GM18951 (cell line): ENCODE results near the gene BIK.

Experiments
- POLR2A ChIP-seq: IDR thresholded peaks from 4 replicates; pipeline ENCODE4 v1.6.1; 2011; ENCODE audit warnings: mild to moderate bottlenecking; ENCODE audit not compliant: insufficient read length, insufficient read depth; ENCODE audit errors: extremely low read depth
- in situ Hi-C: fragments of 300-500 bp; cut with MboI; formaldehyde crosslinking; loops from one replicate; pipeline ENCODE4 v1.12.0; 2022; ENCODE audit warnings: low sequenced_read_pairs, mixed read lengths, inconsistent platforms; ENCODE audit not compliant: unreplicated experiment

Gene BIK

DNA sequence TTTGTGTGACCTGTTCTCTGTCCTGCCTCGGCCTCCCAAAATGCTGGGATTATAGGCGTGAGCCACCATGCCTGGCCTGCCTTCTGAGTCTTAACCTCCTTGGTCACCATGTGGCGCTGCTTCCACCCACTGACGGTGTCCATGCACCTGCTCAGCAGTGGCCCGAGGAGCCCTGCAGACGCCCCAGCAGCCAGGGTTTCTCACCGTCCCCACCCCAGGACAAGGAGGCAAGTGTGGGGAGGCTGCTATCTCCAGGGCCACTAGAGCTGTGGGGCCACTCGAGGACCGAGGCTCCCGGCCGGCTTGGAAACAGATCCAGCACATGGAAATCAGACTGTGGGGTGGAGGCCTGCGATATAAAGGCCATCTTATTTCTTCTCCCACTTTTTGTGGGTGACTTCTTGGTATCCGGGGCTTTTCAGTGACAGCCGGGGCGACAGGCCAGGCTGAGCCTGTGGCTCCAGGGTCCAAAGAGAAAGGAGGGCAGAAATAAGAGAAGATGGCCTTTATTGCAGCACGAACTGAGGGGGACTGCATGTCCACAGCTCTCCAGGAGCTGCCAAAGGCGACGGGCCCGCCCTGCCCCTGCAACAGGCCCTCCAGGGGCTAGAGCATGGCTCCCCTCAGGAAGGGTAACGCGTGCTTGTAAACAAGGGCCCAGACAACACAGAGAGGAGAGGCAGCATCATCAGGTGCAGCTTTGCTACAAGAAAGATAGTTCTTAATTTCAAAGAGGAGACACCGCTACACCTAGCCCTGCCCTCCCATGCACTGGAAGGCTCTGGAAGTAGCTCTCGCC lies 55.8 kb downstream of the BIK start:
- TF ChIP-seq POLR2A: no peak
- in situ Hi-C loops: no loop called here

DNA sequence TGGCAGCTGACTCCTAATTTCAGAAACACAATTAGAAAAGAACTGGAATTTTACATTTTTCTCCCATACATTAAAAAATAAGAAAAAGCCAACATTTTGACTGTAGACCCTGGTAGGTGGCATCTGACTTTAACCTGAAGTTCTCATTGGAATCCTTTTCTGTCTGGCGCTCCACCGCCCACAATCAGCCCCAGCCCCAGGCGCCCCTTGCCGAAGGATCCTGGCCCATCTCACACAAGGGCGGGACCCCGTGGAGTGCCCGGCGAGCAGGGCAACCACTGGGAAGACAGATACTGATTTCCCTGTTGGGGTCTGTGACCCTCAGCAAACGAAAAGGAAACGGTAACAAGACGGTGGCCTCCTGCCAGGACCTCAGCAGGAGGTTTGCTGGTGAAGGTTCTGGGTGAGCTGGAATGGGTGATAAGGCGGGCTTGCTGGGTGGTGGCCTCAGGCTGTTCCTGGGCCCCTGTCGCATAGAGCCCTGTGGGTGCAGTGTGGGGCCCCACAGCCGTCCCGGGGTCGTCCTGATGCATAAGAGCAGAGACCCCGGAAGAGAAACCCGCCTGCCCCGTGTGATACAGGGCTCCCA lies 56.5 kb downstream of the BIK start:
- no peak for TF ChIP-seq POLR2A
- in situ Hi-C loops: no loop called here

DNA sequence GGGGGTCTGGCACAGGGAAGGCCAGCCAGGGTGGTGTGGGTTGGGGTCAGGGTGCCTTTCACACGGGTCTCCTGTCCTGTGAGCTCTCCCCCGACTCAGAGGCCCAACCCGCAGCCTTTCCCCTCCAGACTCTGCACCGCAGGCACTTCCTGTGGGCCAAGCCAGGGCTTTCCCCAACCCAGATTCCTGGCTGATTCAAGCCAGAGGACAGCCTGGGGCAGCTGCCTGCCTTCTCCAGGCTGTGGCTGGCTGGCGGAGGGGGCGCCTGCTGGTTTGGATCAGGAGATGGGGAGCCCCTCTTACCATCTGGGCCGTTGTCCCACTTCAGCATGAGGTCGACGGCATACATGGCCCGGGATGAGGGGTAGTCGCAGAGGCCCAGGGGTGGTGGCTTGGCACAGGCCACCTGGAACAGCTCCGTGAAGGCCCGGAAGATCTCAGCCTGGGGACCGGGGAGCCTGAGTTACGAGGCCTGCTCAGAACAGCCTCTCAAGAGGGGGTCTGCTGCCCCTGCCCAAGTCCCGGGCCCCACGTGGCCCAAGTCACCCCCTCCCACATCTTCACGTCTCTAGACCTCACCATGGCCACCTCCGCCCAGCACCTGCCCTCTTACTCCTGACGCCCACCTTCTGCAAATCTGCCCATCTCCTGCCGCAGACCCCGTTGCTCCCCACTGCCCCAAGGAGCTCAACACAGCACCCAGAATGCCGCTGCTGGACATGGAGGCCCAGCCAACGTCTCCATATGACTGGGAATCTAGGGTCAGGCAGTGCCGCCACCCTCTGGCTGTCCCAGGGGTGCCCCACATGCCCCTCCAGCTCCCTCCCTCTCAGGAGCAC lies 58.1 kb downstream of the BIK start:
- in situ Hi-C loops: no loop called here

DNA sequence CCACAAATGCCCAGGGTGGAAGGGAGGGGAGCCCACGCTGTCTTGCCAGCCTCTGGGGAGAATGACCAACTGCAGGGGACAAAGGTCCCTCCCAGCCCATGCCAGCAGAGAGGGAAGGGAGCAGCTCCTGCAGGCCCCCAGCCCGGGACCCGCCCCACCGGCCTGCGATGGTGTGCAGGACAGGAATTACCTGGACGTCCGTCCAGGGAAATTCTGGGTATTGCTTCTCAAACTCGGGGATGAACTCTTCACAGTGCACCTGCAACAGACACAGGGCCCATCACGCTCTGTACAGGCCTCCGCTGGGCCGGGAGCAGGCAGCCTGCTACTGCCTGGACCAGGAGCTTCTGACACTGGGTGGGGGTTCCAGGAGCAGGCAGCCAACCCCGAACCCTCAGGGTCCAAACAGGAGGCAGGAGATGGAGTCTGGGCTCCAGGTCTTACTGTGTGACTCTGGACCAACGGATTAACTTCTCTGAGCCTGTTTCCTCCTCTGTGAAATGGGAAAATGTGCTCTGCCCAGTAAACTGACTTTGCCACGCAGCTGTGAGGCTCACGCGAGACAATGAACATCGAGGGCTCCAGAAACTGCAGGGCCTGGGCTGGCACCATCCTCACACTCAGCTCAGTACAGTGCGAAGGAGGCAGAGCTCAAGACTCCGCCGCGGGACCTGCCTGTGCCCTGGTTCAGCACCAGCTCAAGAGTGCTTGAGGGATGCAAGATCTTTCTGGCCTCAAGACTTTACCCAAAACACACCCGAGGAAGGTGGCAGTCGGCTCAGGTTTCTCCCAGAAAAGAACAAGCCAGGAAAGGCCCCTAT lies 59.0 kb downstream of the BIK start:
- no peak for TF ChIP-seq POLR2A
- in situ Hi-C loops: no loop called here

More for the DNA sequence above, 58.1 kb downstream of the BIK start:
- TF ChIP-seq POLR2A: no peak

DNA sequence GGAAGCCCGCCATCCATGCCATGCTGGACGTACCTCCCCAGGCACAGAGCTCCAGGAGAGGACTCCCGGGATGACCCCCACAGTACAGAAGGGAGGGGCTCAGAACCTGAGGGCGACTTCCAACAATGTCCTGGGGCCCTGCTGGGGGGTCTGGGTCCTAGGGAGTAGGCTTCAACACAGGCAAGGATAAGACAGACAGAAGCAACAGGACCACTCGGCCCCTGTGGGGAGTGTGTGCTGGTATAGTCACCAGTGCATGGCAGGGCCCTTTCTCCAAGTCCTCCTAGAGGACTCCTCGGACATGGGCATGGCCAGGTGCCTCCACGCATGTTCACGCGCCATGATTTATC lies 59.6 kb downstream of the BIK start:
- in situ Hi-C loops: no loop called here

DNA sequence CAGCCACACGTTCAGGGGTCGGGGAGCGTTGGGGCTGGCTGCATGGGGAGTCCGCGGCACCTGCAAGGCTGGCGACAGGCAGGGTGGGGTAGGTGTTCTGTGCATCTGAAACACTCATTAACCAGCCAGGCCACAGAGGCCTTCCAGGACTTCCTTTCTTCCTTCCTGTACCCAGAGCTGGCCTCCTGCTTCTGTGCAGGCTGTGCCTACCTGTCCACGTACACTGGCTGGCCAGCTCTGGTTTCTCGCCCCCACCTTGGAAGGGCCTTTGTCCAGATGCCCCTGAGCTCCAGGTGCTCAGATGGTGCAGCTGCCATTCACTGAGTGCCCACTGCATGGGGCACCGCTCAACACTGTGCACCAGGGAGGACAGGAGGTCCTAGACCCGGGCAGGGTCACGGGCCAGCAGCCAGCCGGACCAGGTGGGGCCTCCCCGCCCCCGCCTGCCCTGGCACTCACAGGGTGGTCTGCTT lies 60.5 kb downstream of the BIK start:
- in situ Hi-C loops: no loop called here
- no peak for TF ChIP-seq POLR2A

More for the DNA sequence above, 59.6 kb downstream of the BIK start:
- no peak for TF ChIP-seq POLR2A

DNA sequence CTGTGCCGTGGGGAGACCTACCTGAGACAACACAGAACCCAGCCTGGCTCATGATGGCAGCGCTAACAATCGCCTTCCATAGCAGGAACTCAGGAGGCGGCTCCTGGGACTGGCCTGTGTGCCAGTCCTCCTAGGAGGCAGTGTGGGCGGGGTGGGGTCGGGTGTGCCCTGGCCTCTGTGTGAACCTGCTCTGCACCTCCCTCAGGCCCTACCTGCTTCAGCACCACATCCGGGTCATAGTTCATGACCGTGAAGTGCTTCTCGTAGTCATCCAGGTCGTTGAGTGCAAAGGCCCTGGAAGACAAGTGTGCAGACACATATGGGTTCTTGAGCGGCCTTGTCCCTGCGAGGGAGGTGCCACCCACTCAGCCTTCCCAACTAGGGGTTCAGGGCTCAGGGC lies 61.1 kb downstream of the BIK start:
- in situ Hi-C loops: no loop called here
- no peak for TF ChIP-seq POLR2A

DNA sequence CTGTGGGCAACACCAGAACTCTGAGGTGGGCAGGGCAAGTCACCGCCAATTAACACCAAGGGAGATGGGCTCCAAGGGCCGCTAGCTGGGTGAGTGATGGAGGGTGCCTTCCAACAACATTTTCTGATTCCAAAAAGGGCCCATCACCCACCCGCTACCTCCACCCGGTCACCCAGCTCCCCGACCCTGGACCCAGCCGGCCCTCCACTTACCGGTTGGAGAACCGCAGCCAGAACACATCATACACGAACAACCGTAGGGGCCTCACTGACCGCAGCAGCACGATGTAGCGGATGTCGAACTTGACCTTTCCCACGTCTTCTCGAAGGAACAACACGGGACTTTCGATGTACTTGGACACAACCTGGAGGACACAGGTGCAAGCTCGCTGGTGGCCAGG lies 61.6 kb downstream of the BIK start:
- in situ Hi-C loops: no loop called here
- TF ChIP-seq POLR2A: no peak

DNA sequence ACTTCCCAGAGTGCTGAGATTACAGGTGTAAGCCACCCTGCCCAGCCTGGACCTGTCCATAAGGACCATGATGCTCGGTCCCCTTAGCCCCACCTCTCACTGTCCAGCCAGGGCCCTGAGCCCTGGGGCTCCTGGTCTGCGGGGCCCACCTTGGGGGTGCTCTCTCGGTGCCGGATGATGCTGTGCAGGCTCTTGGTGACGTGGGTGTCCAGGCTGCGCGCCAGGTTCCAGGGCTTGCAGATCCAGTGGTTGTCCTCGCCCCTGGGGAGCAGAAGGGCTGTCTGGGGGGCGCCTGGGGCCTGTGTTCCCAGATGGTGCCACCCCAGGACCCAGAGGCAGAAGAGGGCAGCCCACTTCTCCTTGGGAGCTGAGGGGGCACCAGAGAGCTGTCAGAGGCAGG lies 63.0 kb downstream of the BIK start:
- no peak for TF ChIP-seq POLR2A
- in situ Hi-C loops: no loop called here

DNA sequence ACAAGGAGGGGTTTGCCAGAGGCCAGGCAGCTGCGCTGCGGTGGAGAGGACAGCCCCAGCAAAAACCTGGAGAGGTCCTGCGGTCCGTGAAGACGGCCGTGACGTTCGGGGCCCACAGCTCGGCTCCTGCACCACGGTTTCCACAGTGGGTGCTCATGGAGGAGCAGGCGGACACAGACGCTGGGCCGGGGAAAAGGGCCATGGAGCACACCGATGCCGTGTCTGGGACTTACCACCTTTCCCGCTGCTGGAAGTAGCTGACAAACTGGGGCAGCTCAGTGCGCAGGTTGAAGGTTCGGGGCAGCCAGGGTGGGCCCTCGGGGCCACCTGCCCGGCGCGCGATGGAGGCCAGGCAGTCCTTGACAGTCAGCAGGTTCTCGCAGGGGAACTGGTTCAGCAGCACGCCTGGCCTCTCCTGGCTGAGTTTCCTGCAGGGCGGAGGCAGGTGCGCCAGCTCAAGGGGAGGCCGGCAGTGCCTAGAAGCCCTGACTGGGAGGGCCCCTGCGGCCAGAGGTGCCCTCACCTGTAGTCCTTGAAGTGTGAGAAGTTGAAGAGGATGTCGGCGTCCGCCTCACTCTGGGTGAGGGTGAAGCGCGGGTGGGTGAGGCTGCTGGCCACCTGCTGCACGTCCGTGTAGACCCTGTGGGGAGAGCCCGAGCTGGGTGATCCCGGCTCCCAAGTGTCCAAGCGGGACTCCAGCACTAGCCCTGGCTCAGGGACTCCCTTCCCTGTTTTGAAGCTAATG lies 63.6 kb downstream of the BIK start:
- no peak for TF ChIP-seq POLR2A
- in situ Hi-C loops: no loop called here

DNA sequence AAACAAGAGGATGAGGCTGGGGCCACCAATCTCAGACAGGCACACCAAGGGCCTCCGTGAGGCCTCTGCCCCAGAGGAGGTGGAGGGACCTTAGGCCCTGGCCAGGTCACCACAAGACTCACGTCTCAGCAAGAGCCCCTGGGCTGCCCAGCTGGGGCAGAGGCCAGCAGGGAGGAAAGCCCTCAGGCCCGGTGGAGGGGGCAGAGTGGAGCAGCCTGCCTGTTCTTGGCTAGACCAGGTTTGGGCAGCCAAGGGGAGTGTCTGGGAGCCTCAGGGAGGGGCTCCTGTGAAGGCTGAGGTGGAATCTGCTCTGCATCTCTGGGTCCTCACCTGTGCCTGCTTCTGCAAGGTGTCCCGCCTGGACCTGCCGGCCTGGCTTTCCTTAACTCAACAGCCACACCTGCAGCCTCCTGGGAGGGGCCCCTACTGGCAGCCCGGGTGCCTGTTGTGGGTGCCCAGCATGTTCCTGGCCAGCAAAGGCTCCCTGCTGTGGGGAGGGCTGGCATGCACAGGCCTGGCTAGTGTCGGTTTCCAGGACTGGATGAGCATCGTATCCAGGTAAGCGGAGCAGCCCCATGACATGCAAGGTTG lies 64.5 kb downstream of the BIK start:
- TF ChIP-seq POLR2A: no peak
- in situ Hi-C loops: no loop called here

DNA sequence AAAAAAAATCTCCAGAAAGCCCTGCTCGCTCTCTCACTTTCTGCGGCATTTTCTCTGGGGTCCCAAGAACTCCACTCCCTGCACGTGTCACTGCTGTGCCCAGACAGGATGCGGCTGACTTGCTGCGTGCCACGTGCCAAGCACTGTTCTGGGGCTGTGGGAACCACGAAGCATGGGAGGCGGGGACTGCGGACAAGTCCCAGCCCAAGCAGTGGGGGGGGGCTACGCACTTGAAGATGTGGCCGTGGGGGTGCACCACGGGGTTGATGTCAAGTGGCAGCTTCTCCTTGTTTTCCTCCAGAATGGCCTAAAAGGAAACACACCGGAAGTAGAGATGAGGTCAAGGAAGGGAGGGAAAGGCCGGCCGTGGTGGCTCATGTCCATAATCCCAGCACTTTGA lies 65.5 kb downstream of the BIK start:
- no peak for TF ChIP-seq POLR2A

More for the DNA sequence above, 65.5 kb downstream of the BIK start:
- in situ Hi-C loops: no loop called here
